ENCODE results near the gene TJP2. TPM values are rescaled to one million over a fixed set of nuclear protein-coding genes. Genes with fewer than 3 reads are reported as not detected.

TJP2 gene
- 76.6 TPM for total RNA-seq

GRCh38 chr9:69173891-69174615 lies at the start of gene TJP2:
Gene TJP2 (plus strand): TSS chr9:69174277. CDS start chr9:69174373, 96 bp downstream.

Other genes with a start within 250 kb of the TJP2 start
- not detected for gene PRKACG, start 160.2 kb upstream of the TJP2 start, total RNA-seq
- gene FXN, start 138.5 kb upstream of the TJP2 start, total RNA-seq: 6.8 TPM
- gene ENTREP1, start 150.9 kb downstream of the TJP2 start, total RNA-seq: 6.5 TPM